Activated effector memory CD4-positive, alpha-beta T cell treated with anti-CD3 and anti-CD28 coated beads, Interleukin-2, amount 50 U/mL, for 16 hours (primary cell): ENCODE measurements around the gene TMEM174.

ENCODE experiments used
- DNase-seq: peaks from one replicate; pipeline ENCODE4 v3.0.0-alpha.2; 2020

Gene TMEM174

DNA sequence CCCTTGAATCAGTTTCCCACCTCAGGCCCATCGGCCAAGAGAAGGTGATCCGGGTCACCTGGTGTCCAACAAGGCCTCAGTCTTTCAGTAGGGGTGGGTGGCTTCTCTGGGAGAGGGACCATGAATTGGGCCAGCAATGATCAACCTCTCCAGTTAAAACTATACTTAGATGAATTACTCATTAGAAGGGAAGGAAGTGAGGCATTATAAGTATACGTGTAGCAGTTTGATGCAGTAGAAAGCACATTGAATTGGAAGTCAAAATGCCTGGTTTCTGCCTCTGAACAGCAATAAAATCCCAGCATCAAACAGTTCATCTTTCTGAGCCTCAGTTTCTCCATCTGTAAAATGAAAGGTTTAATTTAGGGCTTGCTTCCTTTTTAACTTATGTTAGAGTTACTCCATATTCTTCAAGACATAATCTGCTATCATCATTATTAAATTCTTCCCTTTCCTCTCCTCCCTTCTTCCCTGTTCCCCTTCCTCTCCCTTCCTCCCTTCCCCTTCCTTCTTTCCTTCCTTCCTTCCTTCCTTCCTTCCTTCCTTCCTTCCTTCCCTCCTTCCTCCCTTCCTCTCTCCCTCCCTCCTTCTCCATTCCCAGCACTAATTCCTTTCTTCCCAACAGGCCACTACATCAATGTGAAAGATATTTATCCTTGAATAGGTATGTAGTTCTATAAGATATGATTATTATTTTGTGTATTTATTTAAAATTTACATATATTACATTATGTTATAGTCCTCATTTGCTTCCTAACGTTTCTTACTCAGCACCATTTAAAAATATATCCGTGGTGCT is 18.6 kb upstream of the TMEM174 start:
- no peak for DNase-seq

DNA sequence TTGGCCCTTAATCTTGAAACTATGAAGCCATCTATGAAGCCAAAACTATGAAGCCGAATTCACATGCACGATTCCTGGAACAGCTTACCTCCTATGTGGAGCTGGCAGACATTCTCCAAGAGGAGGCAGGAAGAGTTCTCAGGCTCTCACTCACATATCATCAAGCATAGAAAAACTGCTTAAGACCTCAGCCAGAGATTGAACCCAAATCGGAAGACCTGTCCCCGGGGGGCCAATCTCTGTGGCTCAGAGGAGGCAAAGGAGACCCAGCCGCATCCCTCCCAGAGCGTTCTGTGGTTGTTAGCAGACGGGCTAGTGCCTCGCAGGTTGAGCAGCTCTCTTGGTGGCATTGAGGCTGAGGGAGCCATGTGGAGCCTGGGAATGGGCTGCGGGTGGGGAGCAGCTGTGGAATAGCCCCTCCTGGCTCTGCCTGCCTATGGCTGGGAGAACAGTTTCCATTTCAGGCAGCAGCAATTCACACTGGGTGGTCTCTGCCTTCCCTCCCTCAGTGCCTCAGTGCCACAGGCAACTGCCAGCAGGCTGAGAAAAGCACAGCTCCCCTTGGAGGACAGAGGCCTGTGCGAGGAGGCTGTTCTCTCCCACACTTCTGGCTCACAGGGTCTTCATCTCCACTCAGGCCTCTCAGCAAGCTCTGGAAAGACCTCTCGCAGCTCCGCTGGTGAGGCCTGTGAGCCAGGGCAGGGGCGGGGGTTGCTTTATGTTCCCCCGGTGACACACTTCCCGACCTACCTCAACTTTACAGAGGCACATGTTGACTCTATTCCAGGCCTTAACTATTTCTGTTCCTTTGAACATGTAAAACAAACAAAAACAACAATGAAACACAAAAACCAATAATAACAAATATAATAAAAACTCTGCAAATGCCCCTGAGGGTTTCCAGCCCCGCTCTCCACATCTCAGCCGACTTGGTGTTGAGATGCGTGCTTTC is 17.4 kb upstream of the TMEM174 start:
- no peak for DNase-seq

DNA sequence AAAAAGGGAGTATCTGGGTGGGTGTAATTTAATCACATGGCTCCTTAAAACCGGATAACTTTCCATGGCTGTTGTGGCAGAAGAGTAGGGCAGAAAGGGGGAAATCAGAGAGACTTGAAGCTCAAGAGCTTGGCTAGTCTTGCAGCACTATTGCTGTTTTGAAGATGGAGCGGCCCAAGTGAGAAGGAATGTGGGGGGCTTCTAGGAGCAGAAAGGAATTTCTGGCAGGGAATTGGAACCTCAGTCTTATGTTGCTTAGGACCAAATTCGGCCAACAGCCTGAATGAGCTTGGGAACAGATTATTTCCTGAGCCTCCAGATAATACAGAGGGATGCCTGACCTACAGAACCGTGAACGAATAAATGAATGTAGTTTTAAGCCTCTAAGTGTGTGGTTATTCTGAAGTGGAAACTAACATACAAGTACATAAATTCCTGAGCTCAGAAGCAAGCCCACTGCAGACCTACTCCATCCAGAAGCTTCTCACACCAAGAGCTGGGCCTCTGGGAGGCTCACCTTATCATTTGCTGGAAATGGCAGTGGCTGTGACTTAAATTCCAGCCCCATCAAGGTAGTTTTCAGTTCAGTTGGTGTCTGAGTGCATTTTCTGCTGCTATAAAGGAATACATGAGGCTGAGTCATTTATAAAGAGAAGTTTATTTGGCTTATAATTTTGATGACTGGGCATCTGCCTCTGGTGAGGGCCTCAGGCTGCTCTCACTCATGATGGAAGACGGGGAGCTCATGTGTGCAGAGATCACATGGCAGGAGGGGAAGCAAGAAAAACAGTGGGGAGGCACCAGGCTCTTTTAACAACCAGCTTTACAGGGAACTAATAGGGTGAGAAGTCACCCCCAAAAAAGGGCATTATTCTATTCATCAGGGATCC is 15.3 kb upstream of the TMEM174 start:
- DNase-seq, result no peak

DNA sequence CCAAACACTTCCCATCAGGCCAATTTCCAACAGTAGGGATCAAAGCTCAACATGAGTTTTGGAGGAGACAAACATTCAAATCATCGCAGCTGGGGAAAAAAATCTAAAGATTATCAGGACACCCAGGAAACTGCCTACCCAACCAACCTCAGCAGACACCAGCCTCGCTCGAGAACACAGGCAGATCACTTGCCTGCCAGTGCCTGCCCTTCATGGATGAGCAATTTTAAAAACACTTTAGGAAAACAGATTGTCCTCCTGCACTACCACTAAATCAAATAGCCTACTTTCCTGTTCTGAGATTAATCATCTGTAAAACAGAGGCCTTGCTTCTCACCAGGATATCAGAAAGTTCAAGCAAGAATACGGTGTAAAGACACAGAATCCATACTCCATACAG is 14.7 kb upstream of the TMEM174 start:
- no peak for DNase-seq

DNA sequence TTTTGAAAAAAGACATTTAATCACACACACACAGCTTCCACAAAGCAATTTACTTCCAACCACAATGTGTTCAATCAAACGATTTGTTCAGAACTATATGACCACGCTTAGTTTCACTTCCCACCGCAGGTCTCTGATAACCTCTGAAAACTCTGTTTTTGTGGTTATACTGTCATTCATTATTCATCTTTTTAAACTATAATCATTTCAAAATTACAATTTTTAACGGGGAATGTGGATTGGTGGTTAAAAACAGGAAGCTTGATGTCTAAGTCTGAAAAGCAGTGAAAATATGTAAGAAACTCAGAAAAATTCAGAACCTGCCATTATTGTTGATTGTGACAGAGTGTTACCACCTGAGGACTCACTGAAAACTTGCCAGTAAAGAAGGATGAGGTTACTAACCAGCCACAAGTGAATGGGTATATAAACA is 12.7 kb upstream of the TMEM174 start:
- peak; percentile 71 for DNase-seq

DNA sequence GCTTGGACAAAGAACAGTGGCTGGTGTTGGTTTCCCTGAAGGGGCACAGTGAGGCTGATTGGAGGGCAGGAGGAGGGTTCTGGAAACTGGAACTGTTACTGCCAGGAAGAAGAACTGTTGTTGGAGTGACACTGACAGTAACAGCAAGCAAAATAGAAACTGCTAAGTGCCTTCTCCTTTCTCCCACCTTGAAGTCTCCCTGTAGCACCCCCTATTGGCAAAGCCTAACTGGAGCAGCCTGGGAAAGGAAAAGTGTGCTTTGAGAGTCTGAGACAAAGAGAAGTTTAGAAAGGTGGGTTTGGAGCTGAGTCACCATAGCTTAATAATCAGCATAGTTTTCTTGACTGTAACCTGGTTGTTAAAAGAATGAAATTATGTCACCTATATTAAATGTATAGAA is 2.5 kb upstream of the TMEM174 start:
- DNase-seq, result no peak

DNA sequence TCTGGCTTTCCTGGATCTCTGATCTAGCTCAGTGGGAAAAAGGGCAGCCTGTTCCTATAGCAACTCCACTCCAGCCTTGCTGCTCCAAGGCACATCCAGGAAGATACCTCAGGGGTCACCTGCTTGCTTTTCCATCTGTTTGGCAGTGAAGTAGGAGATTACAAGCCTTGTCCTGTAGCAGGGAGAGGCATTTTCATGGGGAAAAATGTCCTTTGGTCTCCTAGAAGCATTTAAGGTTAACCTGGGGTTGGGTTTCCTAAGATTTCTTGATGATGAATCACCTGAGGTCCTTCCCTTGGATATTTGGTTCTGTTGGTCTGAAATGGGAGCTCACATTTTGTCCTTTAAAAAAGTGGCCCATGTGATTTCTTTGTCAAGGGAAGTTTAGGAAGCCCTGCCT is 1.5 kb upstream of the TMEM174 start:
- DNase-seq, result no peak

DNA sequence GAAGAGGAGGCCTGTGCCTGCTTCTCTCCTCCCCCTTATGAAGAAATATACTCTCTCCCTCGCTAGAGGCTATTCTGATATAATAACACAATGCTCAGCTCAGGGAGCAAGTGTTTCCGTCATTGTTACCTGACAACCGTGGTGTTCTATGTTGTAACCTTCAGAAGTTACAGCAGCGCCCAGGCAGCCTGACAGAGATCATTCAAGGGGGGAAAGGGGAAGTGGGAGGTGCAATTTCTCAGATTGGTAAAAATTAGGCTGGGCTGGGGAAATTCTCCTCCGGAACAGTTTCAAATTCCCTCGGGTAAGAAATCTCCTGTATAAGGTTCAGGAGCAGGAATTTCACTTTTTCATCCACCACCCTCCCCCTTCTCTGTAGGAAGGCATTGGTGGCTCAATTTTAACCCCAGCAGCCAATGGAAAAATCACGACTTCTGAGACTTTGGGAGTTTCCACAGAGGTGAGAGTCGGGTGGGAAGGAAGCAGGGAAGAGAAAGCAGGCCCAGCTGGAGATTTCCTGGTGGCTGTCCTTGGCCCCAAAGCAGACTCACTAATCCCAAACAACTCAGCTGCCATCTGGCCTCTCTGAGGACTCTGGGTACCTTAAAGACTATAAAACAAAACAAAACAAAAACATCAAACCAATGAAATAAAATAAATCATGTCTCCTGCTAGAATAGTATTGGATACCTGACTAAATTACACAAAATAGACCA is 1.3 kb downstream of the TMEM174 start:
- DNase-seq, result no peak

DNA sequence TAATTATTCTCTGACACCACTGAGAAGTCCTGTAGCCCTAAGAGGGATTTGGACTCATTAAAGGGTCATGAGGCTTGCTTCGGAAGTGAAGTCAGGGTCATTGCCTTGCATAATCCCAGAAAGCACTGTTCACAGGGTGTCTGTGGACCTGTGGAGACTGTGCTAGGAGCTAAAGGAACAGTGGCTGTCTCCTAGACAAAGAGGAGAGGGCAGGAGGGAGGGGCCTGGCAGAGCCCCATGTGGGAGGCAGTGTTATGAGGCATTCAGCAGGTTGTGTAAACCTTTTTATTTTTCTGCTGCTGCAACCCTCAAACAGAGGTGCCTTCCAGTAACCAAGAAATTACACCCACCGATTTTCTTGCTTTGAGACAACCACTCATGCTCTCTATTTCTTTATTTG is 3.3 kb downstream of the TMEM174 start:
- no peak for DNase-seq

DNA sequence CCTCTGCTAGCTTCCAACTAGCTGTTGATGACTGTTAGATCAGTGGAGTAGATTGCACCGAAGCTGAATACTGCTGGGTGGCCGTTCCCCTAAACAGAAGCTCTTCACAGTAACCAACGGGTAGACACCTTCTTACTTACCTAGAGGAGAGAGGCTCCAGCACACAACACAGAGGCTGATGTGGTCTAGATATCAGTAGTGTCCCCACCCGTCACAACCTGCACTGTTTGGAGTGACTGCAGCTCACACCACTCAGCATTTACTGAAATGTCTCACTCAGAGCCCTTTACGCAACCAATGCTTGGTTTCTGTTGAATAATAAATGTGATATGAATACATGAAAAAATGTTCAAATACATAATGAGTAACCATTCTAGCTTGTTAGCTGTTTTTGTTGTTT is 5.3 kb downstream of the TMEM174 start:
- no peak for DNase-seq

DNA sequence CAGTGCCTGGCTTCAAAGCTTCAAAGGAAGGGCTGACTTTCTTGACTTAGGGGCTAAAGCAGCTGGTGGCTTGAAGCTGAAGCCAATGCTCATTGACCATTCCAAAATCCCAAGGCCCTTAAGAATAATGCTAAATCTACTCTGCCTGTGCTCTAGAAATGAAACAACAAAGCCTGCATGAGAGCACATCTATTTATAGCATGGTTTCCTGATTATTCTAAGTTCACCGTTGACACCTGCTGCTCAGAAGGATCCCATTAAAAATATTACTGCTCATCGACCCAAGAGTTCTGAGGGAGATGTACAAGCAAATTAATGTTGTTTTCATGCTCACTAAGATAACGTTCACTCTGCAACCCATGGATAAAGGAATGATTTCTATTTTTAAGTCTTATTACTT is 6.7 kb downstream of the TMEM174 start:
- DNase-seq, result no peak

DNA sequence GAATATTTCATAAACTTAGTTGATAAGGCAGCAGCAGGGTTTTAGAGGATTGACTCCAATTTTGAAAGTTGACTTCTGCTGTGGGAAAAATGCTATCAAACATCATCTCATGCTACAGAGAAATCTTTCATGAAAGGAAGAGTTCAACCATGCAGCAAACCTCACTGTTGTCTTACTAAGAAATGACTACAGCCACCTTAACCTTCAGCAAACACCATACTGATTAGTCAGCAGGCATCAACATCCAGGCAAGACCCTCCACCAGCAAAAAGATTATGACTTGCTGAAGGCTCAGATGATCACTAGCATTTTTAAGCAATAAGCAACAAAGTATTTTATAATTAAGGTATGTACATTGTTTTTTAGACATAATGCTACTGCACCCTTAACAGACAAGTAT is 7.6 kb downstream of the TMEM174 start:
- DNase-seq, result no peak

DNA sequence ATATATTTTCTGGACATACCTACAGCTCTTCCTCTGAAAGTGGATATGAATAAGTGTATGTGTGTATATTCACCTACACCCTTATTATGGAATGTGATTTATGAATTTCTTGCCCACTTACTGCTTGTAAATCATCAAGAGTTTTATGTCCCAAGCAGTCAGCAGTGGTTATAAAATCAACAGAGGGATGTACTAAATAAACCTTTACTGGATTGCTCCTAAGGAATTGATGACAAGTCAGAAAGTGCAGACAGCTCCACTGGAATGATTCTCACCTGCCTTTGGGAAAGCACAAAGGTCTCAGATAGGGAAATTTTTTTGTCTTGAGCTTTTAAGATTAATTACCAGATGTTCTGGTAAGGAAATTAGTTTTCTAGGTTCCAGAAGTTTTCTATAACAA is 9.3 kb downstream of the TMEM174 start:
- no peak for DNase-seq

DNA sequence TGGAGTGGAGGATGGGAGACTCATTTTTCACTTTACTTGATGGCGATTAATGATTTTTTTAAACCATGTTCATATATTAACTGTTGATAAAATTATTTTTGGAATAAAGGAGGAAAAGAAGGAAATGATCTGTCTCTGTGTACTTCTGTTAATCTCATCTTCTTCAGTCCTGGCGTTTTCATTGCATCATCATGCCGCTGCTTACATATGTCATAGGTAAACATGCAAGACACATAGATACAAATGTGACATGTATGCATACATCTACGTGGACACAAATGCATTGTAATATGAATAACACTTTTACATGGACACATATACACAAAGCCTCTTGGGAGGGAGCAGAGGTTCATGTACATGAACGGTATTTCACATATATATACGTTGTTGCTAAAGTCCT is 10.0 kb downstream of the TMEM174 start:
- no peak for DNase-seq

DNA sequence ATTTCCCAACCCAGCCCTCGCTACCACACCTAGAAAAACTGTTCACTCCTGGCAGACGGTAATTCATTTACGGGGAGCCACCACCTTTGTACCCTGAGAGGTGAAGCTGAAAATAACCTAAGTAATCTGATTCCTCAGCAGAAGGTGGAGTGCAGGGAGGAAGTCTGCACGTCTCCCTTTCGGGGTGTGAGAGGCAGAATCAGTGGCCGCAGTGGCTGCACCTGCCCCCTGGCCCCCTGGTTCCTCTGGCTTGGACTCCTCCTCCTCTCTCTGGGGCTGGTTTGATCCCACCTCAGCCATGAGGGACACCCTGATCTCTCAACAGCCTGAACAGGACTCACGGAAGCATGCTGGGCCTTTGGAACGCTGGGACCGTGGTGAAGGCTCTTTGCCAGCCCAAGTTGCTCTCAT is 10.5 kb downstream of the TMEM174 start:
- no peak for DNase-seq

DNA sequence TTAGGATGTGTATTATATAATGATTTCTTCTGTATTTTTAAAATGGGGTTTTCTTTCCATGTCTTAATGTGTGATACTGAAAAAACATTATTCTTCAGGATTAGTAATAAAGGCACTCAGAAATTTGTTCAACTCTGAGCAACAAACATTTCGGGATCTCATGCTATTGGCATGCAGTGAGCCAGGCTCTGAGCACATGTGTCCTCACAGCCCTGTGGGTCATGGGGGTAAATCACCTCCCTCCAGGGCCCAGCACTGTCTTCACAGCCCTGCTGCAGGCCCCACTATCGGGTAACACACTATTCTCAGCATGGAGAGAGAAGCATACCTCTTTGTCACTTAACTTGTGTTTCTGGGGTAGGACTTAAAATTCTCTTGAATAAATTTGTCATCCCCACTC is 14.0 kb downstream of the TMEM174 start:
- no peak for DNase-seq

DNA sequence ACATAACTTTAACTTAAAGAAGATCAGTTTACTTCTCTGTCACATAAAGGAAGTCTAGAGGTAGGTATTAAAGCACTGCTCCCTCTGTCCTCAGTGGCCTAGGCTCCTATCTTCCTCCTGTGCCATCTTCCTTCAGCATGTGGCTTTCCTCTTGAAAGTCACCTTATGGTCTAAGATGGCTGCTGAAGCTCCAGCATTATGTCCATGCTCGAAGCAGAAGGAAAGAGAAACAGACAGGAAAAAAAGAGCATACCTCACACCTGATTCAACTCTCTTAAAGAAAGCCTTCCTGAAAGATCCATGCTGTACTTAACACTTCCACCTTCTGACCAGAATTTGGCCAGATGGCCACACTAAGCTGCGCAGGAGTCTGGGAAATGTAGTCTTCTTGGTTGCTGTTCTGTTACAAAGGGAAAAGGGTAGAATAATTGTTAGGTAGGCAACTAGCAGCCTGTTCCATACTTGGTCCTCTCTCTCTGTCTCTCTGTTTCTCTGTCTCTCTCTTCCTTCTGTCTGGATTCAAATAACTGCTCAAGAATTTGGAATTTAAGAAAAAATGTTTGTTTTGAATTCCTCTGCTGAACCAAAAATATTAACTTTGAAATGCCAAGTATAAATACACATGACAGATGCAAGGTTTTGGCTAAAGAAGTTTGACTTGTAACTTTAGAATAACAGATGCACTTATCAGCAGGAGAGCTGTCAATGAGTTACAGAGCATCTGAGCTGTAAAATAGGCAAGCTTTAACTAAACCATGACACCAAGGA is 16.0 kb downstream of the TMEM174 start:
- no peak for DNase-seq

DNA sequence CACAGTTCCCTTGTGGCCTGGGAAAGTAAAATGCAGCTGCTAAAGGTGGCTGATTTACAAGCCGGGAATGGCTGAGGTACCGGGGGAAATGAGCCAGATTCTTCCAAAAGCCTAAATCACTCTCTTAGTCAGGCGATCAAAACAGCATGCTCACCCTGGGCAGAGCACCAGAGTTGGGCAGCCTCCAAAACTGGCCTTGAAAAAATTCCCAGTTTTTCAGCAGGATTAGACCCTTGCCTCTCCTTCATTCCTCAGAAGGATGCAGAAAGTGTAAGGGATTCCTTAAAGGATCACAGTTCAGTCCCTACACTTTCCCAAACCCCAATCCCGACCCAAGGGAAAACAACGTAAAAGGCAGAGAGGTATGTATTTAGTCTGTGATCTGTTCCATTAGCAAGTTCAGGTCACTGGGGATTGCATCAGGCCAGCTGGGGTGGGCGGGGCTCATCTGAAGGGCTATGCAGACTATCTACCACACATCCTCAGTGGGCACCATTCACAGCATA is 16.9 kb downstream of the TMEM174 start:
- no peak for DNase-seq

DNA sequence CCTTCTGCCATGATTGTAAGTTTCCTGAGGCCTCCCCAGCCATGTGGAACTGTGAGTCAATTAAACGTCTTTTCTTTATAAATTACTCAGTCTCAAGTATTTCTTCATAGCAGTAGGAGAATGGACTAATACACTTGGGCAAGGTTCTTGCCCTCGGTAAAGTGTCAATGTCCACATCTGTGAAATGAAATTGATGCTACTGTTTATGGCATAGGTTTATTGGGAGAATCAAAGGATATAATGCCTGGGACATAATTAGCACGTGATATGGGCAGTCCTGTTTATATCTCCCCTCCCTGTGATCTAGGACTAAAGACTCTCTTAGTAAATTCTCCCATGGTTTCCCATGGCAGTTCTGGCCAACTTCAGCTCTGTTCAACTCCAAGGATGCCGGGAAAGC is 19.4 kb downstream of the TMEM174 start:
- no peak for DNase-seq

DNA sequence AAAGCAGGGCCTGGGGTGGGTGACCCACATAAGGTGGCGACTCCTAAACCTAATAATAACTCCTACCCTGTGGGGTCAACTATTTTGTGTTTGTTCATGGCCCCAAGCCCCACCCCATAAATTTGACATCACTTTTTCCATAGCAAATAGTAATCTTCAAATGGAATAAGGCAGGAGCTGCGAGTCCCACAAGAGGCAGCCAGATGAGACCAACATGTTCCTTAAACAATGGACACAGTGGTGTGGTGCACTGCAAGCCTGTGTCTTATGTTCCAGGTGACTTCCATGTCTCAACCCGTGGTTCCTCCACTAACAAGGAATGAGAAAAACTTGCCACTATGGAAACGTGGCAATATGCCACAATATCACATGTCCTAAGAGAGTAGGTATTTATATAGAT is 20.6 kb downstream of the TMEM174 start:
- DNase-seq, result no peak

DNA sequence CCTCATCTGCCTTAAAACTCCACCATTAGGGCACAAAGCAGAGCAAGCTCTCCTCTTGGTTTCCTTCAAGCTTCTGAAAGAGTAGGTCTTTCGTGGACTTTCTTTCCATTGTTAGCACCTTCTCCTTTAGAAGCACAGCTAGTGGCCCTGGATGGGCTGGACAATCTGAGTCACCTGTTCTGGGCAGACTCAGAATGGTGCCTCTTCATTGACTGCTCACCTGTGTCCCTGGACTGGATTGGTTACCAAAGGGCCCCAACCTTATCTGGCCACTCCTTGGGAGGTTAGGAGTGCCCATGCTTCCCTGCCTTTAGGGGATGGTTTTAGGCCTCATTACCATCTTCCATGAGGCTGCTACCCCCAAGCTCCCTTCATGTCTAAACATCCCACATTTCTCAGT is 23.2 kb downstream of the TMEM174 start:
- no peak for DNase-seq
